Stimulated activated CD8-positive, alpha-beta memory T cell treated with anti-CD3 and anti-CD28 coated beads, Interleukin-12 subunit alpha, Interleukin-12 subunit beta, amount 100 ng/mL, for 24 hours (primary cell): ENCODE measurements around the gene PRDM2.

ENCODE experiments used
- DNase-seq: peaks from one replicate; pipeline ENCODE4 v3.0.0-alpha.2; 2020; ENCODE audit errors: extremely low read depth

PRDM2 gene

GRCh38 chr1:13763991-13764390 is 64.0 kb downstream of the PRDM2 start:
- no peak for DNase-seq

GRCh38 chr1:13764588-13765332 is 64.8 kb downstream of the PRDM2 start:
- DNase-seq: no peak

- DNase-seq: no peak
Measured at GRCh38 chr1:13766592-13767564, 66.9 kb downstream of the PRDM2 start.

GRCh38 chr1:13769212-13769611 is 69.2 kb downstream of the PRDM2 start:
- no peak for DNase-seq

- no peak for DNase-seq
Measured at GRCh38 chr1:13769830-13770229, 69.8 kb downstream of the PRDM2 start.

- no peak for DNase-seq
Measured at GRCh38 chr1:13770743-13771142, 70.8 kb downstream of the PRDM2 start.

GRCh38 chr1:13771745-13772144 is 71.8 kb downstream of the PRDM2 start:
- no peak for DNase-seq

GRCh38 chr1:13772271-13772670 is 72.3 kb downstream of the PRDM2 start:
- no peak for DNase-seq

- no peak for DNase-seq
Measured at GRCh38 chr1:13774121-13774520, 74.1 kb downstream of the PRDM2 start.

- DNase-seq: no peak
Measured at GRCh38 chr1:13775459-13775858, 75.5 kb downstream of the PRDM2 start.

- DNase-seq: no peak
Measured at GRCh38 chr1:13775916-13776315, 75.9 kb downstream of the PRDM2 start.

- DNase-seq: no peak
Measured at GRCh38 chr1:13778431-13778830, 78.4 kb downstream of the PRDM2 start.

GRCh38 chr1:13779930-13780329 is 79.9 kb downstream of the PRDM2 start:
- DNase-seq: no peak

GRCh38 chr1:13780780-13781179 is 80.8 kb downstream of the PRDM2 start:
- no peak for DNase-seq

GRCh38 chr1:13781228-13781627 is 81.2 kb downstream of the PRDM2 start:
- no peak for DNase-seq

GRCh38 chr1:13781907-13782633 is 82.1 kb downstream of the PRDM2 start:
- no peak for DNase-seq

- DNase-seq: no peak
Measured at GRCh38 chr1:13782634-13783360, 82.8 kb downstream of the PRDM2 start.

- DNase-seq: no peak
Measured at GRCh38 chr1:13783551-13783950, 83.6 kb downstream of the PRDM2 start.

GRCh38 chr1:13784971-13785370 is 85.0 kb downstream of the PRDM2 start:
- no peak for DNase-seq

- no peak for DNase-seq
Measured at GRCh38 chr1:13786541-13786940, 86.6 kb downstream of the PRDM2 start.

- DNase-seq: no peak
Measured at GRCh38 chr1:13788795-13789194, 88.8 kb downstream of the PRDM2 start.
